Activated naive CD8-positive, alpha-beta T cell treated with anti-CD3 and anti-CD28 coated beads, Interleukin-2, amount 50 U/mL, for 24 hours (primary cell): ENCODE measurements around the gene ACTN4.
A peak's percentile ranks its signal among the peaks of the same experiment; 100 is the strongest.

Experiments
- ATAC-seq: fragments of 150-1000 bp; cut with Tn5 transposase; one replicate; pipeline ENCODE4 v1.10.0; 2021
- DNase-seq: peaks from one replicate; pipeline ENCODE4 v3.0.0; 2021
- H3K27ac Mint-ChIP-seq: one replicate; pipeline ENCODE4 v1.8.0; 2021; ENCODE audit warnings: mild to moderate bottlenecking, mixed read lengths
- H3K27me3 Mint-ChIP-seq: one replicate; pipeline ENCODE4 v1.8.0; 2021; ENCODE audit warnings: mixed read lengths
- H3K36me3 Mint-ChIP-seq: one replicate; pipeline ENCODE4 v1.8.0; 2021; ENCODE audit warnings: low read depth, mixed read lengths
- H3K4me1 Mint-ChIP-seq: one replicate; pipeline ENCODE4 v1.8.0; 2021; ENCODE audit warnings: mixed read lengths
- H3K4me3 Mint-ChIP-seq: one replicate; pipeline ENCODE4 v1.8.0; 2021; ENCODE audit warnings: mild to moderate bottlenecking, moderate library complexity, mixed read lengths
- H3K9me3 Mint-ChIP-seq: one replicate; pipeline ENCODE4 v1.8.0; 2021; ENCODE audit warnings: mixed read lengths

ACTN4 gene

GRCh38 chr19:38675611-38676010, 28.2 kb downstream of the ACTN4 start:
- Mint-ChIP-seq H3K36me3 (peaks cover 19% of the 10 kb centered on the region), H3K4me3 (no peak overlapping the region), H3K9me3 (no peaks in the 10 kb centered on the region), H3K27ac (no peak overlapping the region), H3K27me3 (no peaks in the 10 kb centered on the region), H3K4me1 (peaks cover 61% of the 10 kb centered on the region)
- DNase-seq: peak; percentile 24
- peak; percentile 93 for ATAC-seq

- Mint-ChIP-seq H3K36me3 (peaks cover 19% of the 10 kb centered on the region), H3K4me1 (peaks cover 63% of the 10 kb centered on the region), H3K4me3 (peak overlapping the region; percentile 8), H3K27ac (peak overlapping the region; percentile 18), H3K27me3 (no peaks in the 10 kb centered on the region), H3K9me3 (no peaks in the 10 kb centered on the region)
- ATAC-seq (peak; percentile 22), DNase-seq (no peak)
These were observed 28.8 kb downstream of the ACTN4 start for GRCh38 chr19:38676023-38676877.

GRCh38 chr19:38676878-38677646, 29.6 kb downstream of the ACTN4 start:
- no peak for ATAC-seq
- no peak overlapping the region for H3K27ac Mint-ChIP-seq
- H3K36me3 Mint-ChIP-seq: peaks cover 24% of the 10 kb centered on the region
- H3K4me3 Mint-ChIP-seq: no peak overlapping the region
- no peak for DNase-seq
- H3K9me3 Mint-ChIP-seq: no peaks in the 10 kb centered on the region
- no peaks in the 10 kb centered on the region for H3K27me3 Mint-ChIP-seq
- H3K4me1 Mint-ChIP-seq: peaks cover 68% of the 10 kb centered on the region

- DNase-seq (no peak), ATAC-seq (no peak)
- Mint-ChIP-seq H3K36me3 (peaks cover 37% of the 10 kb centered on the region), H3K27me3 (no peaks in the 10 kb centered on the region), H3K4me3 (no peak overlapping the region), H3K9me3 (peaks cover 4% of the 10 kb centered on the region), H3K27ac (no peak overlapping the region), H3K4me1 (peaks cover 81% of the 10 kb centered on the region)
These were observed 30.9 kb downstream of the ACTN4 start for GRCh38 chr19:38678217-38678890.

DNA sequence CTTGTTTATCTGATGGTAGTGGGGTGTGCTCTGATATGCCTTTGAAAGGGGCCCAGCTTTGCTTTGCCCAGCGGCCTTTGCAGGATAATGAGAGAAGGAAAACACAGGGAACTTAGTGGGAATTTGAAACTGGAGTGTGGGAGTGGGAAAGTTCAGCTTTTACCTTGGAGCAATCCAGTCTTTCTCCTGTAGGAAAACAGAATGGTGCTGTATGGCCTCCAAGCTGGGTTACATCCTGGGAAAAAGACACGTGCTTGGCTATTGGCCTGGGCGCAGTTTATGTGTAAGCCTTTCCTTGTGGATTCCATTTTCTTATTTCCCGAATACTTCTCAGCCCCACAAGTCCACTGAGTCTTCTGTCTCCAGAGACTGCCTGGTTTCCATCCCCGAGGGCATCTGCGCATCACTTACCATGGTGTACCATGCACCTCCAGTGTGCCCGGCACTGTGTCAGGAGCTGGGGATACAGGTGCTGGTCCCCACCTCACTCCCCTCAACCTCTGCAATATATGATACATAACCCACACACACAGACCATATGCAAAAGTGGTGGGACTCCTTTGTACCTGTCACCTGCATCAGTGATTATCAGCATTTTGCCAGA, 31.5 kb downstream of the ACTN4 start:
- Mint-ChIP-seq H3K36me3 (peaks cover 40% of the 10 kb centered on the region), H3K9me3 (peaks cover 4% of the 10 kb centered on the region), H3K4me1 (peaks cover 86% of the 10 kb centered on the region), H3K27ac (no peak overlapping the region), H3K27me3 (no peaks in the 10 kb centered on the region), H3K4me3 (no peak overlapping the region)
- DNase-seq (no peak), ATAC-seq (no peak)

DNA sequence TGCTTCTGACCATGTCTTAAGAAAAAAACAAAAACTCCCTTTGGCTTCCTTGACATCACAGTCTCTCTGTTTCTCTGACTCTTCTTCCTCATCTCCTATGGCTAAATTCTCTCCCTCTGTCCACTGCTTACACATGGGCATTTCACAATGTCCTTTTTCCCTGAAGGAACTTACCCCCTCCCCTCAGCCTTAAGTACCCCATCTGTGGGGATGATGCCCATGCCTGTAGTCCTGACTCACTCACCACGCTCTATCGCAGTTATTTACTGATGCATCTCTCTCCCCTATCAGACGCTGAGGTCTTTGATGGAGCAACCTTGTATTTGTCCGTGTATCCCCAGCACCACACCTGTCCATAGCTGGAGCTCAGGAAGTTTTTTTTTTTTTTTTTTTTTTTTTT, 32.4 kb downstream of the ACTN4 start:
- H3K27ac Mint-ChIP-seq: no peak overlapping the region
- H3K36me3 Mint-ChIP-seq: peaks cover 40% of the 10 kb centered on the region
- H3K4me1 Mint-ChIP-seq: peaks cover 87% of the 10 kb centered on the region
- no peak for ATAC-seq
- H3K4me3 Mint-ChIP-seq: no peak overlapping the region
- peaks cover 4% of the 10 kb centered on the region for H3K9me3 Mint-ChIP-seq
- no peak for DNase-seq
- no peaks in the 10 kb centered on the region for H3K27me3 Mint-ChIP-seq

DNA sequence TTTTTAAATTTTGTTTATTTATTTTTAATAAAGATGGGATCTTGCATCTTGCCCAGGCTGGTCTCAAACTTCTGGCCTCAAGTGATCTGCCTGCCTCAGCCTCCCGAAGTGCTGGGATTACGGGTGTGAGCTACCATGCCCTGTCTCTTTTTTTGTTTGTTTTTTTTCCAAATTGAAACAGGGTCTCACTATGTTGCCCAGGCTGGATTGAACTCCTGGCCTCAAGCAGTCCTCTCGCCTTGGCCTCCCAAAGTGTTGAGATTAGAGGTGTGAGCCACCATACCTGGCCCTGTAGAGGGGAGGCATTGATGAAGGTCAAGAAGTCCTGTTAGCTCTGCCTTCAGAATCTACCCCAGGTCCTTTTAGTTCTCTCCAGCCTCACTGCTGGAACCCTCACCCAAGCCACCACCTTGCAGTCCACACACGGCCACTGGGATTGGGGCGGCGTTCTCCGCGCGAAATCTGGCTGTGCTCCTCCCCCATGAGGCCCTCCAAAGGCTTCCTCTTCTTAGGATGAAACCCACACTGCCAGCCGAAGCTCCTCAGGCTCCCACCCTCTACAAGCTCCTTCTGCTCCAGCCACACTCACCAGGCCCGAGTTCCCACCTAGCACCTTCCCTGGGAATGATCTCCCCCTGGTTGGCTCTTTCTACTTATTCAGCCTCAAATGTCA, 34.9 kb downstream of the ACTN4 start:
- H3K4me3 Mint-ChIP-seq: no peak overlapping the region
- peaks cover 37% of the 10 kb centered on the region for H3K36me3 Mint-ChIP-seq
- H3K27ac Mint-ChIP-seq: no peak overlapping the region

DNA sequence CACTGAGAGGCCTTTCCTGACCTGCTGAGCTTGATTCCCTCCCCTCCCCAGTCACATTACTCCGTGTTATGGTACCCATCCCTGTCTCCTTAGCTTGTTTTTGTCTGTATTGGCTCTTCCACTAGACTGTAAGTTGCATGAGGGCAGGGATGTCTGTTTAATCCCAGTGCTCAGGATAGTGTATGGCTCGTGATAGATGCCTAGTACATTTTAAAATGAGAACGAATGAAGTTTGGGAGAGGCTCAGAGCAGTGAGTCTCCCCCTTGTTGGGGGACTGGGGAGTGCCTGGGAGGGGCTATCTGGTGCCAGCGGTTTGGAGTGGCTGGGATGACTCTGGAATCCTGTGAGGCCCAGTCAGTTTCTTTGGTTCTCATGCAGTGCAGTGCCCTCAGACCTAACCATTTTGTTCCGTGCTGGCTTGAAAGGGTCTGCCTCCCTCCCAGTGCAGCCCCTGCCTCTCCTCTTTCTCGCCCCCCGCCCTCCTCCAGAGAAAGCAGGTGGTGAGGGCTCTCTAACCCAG, 35.5 kb downstream of the ACTN4 start:
- ATAC-seq (no peak), DNase-seq (no peak)
- Mint-ChIP-seq H3K9me3 (peaks cover 4% of the 10 kb centered on the region), H3K4me1 (peaks cover 91% of the 10 kb centered on the region), H3K27me3 (no peaks in the 10 kb centered on the region), H3K4me3 (no peak overlapping the region), H3K36me3 (peaks cover 37% of the 10 kb centered on the region), H3K27ac (no peak overlapping the region)

More for the DNA sequence above, 34.9 kb downstream of the ACTN4 start:
- no peak for ATAC-seq
- H3K27me3 Mint-ChIP-seq: no peaks in the 10 kb centered on the region
- no peak for DNase-seq
- H3K4me1 Mint-ChIP-seq: peaks cover 90% of the 10 kb centered on the region
- peaks cover 4% of the 10 kb centered on the region for H3K9me3 Mint-ChIP-seq

GRCh38 chr19:38683393-38684077, 36.1 kb downstream of the ACTN4 start:
- Mint-ChIP-seq H3K4me3 (peak overlapping the region; percentile 38), H3K4me1 (peaks cover 86% of the 10 kb centered on the region), H3K27ac (peak overlapping the region; percentile 82), H3K27me3 (no peaks in the 10 kb centered on the region), H3K9me3 (peaks cover 4% of the 10 kb centered on the region), H3K36me3 (peaks cover 34% of the 10 kb centered on the region)
- ATAC-seq: peak; percentile 60
- peak; percentile 61 for DNase-seq

DNA sequence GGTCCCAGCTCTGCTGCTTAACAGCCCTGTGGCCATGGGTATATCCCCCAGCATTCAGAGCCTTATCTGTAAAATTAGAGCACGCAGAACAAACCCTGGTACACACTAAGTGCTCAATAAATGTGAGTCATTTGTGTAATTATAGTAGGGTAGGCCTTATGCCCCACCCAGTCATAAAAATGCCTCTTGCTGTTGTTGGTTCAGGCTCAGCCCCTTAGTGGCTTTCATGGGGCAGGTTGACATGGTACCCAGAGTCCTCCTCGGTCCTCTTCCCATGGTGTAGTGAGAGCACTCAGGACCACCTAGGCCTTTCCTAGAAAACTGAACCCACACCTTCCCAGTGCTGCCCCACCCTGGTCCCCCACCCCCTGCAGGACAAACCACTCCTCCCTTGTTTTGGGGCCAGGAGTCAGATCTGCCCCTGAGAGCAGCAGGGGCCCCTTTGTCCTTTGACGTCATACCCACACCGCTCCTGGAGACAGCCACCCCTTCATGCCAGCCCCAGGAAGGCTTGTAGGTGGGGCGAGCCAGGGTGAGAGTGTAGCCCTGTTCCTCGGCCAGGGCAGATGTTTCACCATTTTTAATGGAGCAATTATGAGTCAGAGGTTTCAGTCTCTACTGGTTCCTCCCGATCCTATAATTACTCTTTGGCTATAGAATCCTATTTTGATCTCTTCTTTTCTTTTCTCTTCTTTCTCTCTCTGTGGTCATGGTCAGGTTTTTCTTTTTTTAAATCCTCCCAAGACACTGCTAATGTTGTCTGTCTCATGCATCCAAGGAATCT, 36.8 kb downstream of the ACTN4 start:
- H3K9me3 Mint-ChIP-seq: peaks cover 4% of the 10 kb centered on the region
- peak; percentile 41 for DNase-seq
- peaks cover 36% of the 10 kb centered on the region for H3K36me3 Mint-ChIP-seq
- peaks cover 87% of the 10 kb centered on the region for H3K4me1 Mint-ChIP-seq
- ATAC-seq: peak; percentile 48
- H3K4me3 Mint-ChIP-seq: peak overlapping the region; percentile 38
- H3K27me3 Mint-ChIP-seq: no peaks in the 10 kb centered on the region
- H3K27ac Mint-ChIP-seq: peak overlapping the region; percentile 82

- Mint-ChIP-seq H3K27me3 (no peaks in the 10 kb centered on the region), H3K4me1 (peaks cover 85% of the 10 kb centered on the region), H3K4me3 (peak overlapping the region; percentile 6), H3K36me3 (peaks cover 33% of the 10 kb centered on the region), H3K9me3 (peaks cover 4% of the 10 kb centered on the region), H3K27ac (peak overlapping the region; percentile 82)
- DNase-seq (no peak), ATAC-seq (no peak)
These were observed 37.6 kb downstream of the ACTN4 start for GRCh38 chr19:38684862-38685665.
